A673 (cell line): ENCODE measurements around the gene OSGIN1.

Experiments
- CTCF ChIP-seq: fragments of 300-800, 200-600 bp; sonication (generic); conservative IDR thresholded peaks from 2 replicates; pipeline ENCODE4 v1.5.1; 2017; ENCODE audit warnings: low read depth, mild to moderate bottlenecking, antibody characterized with exemption, low read length, moderate library complexity, mixed read lengths
- EZH2 ChIP-seq: fragments of 200-600 bp; sonication (generic); IDR thresholded peaks from 2 replicates; pipeline ENCODE4 v1.6.1; 2017; ENCODE audit warnings: borderline replicate concordance, low read depth, mild to moderate bottlenecking, mixed read lengths, antibody characterized with exemption, low read length; ENCODE audit not compliant: poor library complexity, severe bottlenecking

DNA sequence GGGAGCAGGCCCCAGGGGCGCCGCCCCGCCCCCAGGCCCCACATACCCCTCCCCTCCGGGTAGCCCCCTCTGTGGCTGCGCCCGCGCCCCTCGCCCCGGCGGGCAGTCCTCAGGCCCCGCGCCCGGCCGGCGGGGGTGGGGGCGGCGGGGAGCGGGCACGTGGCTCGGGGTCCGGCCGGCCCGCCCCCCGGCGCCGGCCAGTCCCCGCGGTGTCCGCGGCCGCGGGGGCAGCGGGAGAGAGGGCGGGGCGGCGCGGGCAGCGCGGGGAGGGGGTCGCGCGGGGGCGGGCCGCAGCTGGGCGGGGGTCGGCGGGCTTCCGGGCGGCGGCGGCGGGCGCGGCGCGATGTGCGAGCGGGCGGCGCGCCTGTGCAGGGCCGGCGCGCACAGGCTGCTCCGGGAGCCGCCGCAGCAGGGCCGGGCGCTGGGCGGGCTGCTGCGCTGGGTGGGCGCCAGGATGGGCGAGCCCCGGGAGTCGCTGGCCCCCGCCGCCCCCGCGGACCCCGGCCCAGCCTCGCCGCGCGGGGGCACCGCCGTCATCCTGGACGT is 15.3 kb downstream of the OSGIN1 start:
- TF ChIP-seq EZH2 (no peak), CTCF (no peak)
